GM12892 (cell line): ENCODE measurements around the gene DLG3.

Experiments
- POLR2A ChIP-seq: IDR thresholded peaks from 2 replicates; pipeline ENCODE4 v1.6.1; 2011; ENCODE audit warnings: low read depth, low read length, control low read depth
- POLR2AphosphoS5 ChIP-seq: IDR thresholded peaks from 2 replicates; pipeline ENCODE4 v1.6.1; 2011; ENCODE audit warnings: low read depth, low read length, control low read depth
- TAF1 ChIP-seq: IDR thresholded peaks from 2 replicates; pipeline ENCODE4 v1.6.1; 2011; ENCODE audit warnings: low read depth, mild to moderate bottlenecking, control low read depth, low read length, borderline replicate concordance

- TF ChIP-seq TAF1 (no peak), POLR2AphosphoS5 (no peak), POLR2A (no peak)
Observed at GRCh38 chrX:70496491-70496890, 51.9 kb downstream of the DLG3 start.
